Heart left ventricle (tissue), 16 donors: Measurements from ENCODE around the gene CATSPERD. TPM values are rescaled to one million over a fixed set of nuclear protein-coding genes. Genes with fewer than 3 reads are reported as not detected.

ENCODE experiments used
- ATAC-seq, 4 donors: fragments of 200-7000 bp; cut with Tn5 transposase; one replicate each; pipeline ENCODE4 v1.9.1; 2020 to 2022; ENCODE audit warnings: moderate library complexity in 4 of 4, mild to moderate bottlenecking in 3 of 4, moderate number of reproducible peaks in 1 of 4
- DNase-seq, 5 donors: peaks; one replicate each; pipeline ENCODE4 v3.0.0-alpha.2; 2020
- H3K27ac ChIP-seq, 12 donors: fragments of 200-600 bp; sonication (generic) in 4 of 12; one replicate each; pipeline versions ENCODE4 v1.5.0 to v1.8.0; 2016 to 2022; ENCODE audit warnings: mild to moderate bottlenecking in 2 of 12
- H3K27me3 ChIP-seq, 9 donors: fragments of 200-600 bp; sonication (generic) in 2 of 9; one replicate each; pipeline versions ENCODE4 v1.5.1 to v1.8.0; 2016 to 2022; ENCODE audit warnings: mild to moderate bottlenecking in 3 of 9
- H3K36me3 ChIP-seq, 9 donors: fragments of 200-600 bp; sonication (generic) in 2 of 9; one replicate each; pipeline versions ENCODE4 v1.5.0 to v1.8.0; 2018 to 2022; ENCODE audit warnings: mild to moderate bottlenecking in 2 of 9
- H3K4me1 ChIP-seq, 12 donors: fragments of 200-600 bp; sonication (generic) in 4 of 12; one replicate each; pipeline versions ENCODE4 v1.5.0 to v1.8.0; 2016 to 2022; ENCODE audit warnings: mild to moderate bottlenecking in 3 of 12
- H3K4me3 ChIP-seq, 12 donors: fragments of 200-600 bp; sonication (generic) in 4 of 12; one replicate each; pipeline versions ENCODE4 v1.5.0 to v1.8.0; 2017 to 2022; ENCODE audit warnings: mild to moderate bottlenecking in 9 of 12, moderate library complexity in 4 of 12
- H3K9me3 ChIP-seq, 12 donors: fragments of 200-600 bp; sonication (generic) in 4 of 12; one replicate each; pipeline versions ENCODE4 v1.5.0 to v1.8.0; 2016 to 2022; ENCODE audit warnings: mild to moderate bottlenecking in 1 of 12
- CTCF ChIP-seq, 12 donors: fragments of 200-600 bp; sonication (generic) in 4 of 12; IDR thresholded peaks; one replicate each; pipeline versions ENCODE4 v1.5.0 to v1.8.0; 2018 to 2022; ENCODE audit warnings: antibody characterized with exemption in 12 of 12, mild to moderate bottlenecking in 5 of 12
- POLR2A ChIP-seq, 2 donors: fragments of 450-650 bp; IDR thresholded peaks; one replicate each; pipeline ENCODE4 v1.6.1; 2017; ENCODE audit warnings: antibody characterized with exemption in 2 of 2, mild to moderate bottlenecking in 2 of 2, moderate library complexity in 2 of 2
- whole genome bisulfite sequencing, 4 donors: extraction: QIAGEN DNeasy Blood & Tissue Kit in 2 of 4; methylation state at CpG; one replicate each; pipeline versions ENCODE4 v1.1.5 to v1.1.7; 2013 to 2018; 5-methylcytosine and 5-hydroxymethylcytosine counted together
- intact Hi-C, 10 donors: fragments of 100-400 bp; cut with DNase I; formaldehyde crosslinking; loops; one replicate each; pipeline versions ENCODE4 v1.11.1 to v1.14.2; 2022
- polyA plus RNA-seq, 2 donors: library from polyadenylated mRNA; stranded (reverse); fragments of 200-250 nt; gene quantifications; one replicate each; pipeline ENCODE4 v1.2.3, GENCODE V29; 2013
- total RNA-seq, 9 donors: library from RNA; depleted of rRNA in 2 of 9; stranded (reverse); fragments of >200 nt in 2 of 9; fragmentation: NEBNext Ultra II Directional in 3 of 9; extraction: Animal tissue kit (Norgen Biotek cat#: 25700) in 3 of 9; gene quantifications; one replicate each; pipeline versions ENCODE4 v1.1.0 to v1.2.4, GENCODE V29; 2016 to 2023
- donor health status: ischemic (EF 13 %, LVEDD 7.1; RV severe dilation, severe dysfunction).
- donor health status: healthy with polysubstance abuse.
- donor health status: DM: no; HTN: yes; CAD: no.
- donor health status: DM: no; HTN: no; CAD: no.
- donor health status: ischemic (EF 25% LVEDD 6.9; RV normal size, moderate dysfunction).
- donor health status: ischemic (EF 25% LVEDD 5.7; RV mildly dilated, moderate dysfunction).
- donor health status: healthy.
- donor health status: DM: yes; HTN: yes; CAD: no.
- donor health status: ischemic (EF 35%, LVEDD 5.7; RV mildly dilated, moderate dysfunction).
- donor health status: nonischemic (EF 11% LVEDD 7.7; RV severe dilation, severe dysfunction).
- donor health status: DM: yes; HTN: yes; CAD: no.
- donor health status: PGD.
- donor health status: ischemic (EF 29% LVEDD 5.4; RV normal size, mild dysfunction).
- donor health status: nonischemic (EF 23%, LVEDD 6.1; RV moderate dilation, normal function).

Gene CATSPERD
- total and polyA plus RNA-seq, 11 donors, result not detected

- Histone ChIP-seq H3K4me3 (no peak overlapping the region), H3K27ac (no peak overlapping the region), H3K36me3 (no peaks in the 10 kb centered on the region), H3K27me3 (no peaks in the 10 kb centered on the region), H3K4me1 (peaks cover 0 to 9% (median 1%) of the 10 kb centered on the region in 12 donors), H3K9me3 (no peaks in the 10 kb centered on the region)
- no peak for TF ChIP-seq CTCF (IDR thresholded peaks at IDR 0.05)
- no peak for TF ChIP-seq POLR2A (IDR thresholded peaks at IDR 0.05)
- ATAC-seq (no peak), DNase-seq (no peak)
- intact Hi-C loops, result no loop called here
- WGBS, 4 donors, result 45 to 52% (median 48%) methylated on average over 25 to 30 of the region's 30 CpGs
Measured at GRCh38 chr19:5822181-5822844, 101.9 kb downstream of the CATSPERD start.

- WGBS, 4 donors, result 83 to 84% (median 83%) methylated on average over 25 to 30 of the region's 30 CpGs
- ATAC-seq (no peak), DNase-seq (no peak)
- Histone ChIP-seq H3K9me3 (no peaks in the 10 kb centered on the region), H3K4me1 (peaks cover 0 to 18% (median 3%) of the 10 kb centered on the region in 12 donors), H3K27me3 (peaks cover 0 to 9% (median 3%) of the 10 kb centered on the region in 9 donors), H3K4me3 (no peak overlapping the region), H3K36me3 (no peaks in the 10 kb centered on the region), H3K27ac (no peak overlapping the region)
- intact Hi-C loops, result no loop called here
- TF ChIP-seq POLR2A (IDR thresholded peaks at IDR 0.05) (no peak), CTCF (IDR thresholded peaks at IDR 0.05) (no peak)
Measured at GRCh38 chr19:5823579-5824281, 103.3 kb downstream of the CATSPERD start.

DNA sequence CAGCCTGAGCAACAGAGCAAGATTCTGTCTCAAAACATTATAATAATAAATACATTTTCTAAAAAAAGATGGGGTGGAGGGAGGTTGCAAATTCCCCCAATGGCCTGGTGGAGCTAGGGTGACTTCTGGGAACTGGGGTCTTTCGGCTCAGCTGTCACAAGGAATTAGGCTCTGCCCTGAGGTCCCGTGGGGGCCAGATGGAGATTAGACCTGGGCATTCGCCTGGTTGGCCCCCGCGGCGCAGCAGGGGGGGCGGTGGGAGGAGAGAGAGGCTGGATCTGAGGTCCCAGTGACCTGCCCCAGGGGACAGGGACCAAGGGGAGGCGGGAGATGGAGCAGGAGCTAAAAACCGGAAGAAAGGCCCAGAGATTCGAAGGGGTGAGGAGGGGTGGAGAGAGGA is 104.3 kb downstream of the CATSPERD start:
- Histone ChIP-seq H3K9me3 (no peaks in the 10 kb centered on the region), H3K27ac (no peak overlapping the region), H3K4me1 (peaks cover 0 to 28% (median 4%) of the 10 kb centered on the region in 12 donors), H3K27me3 (peaks cover 0 to 19% (median 7%) of the 10 kb centered on the region in 9 donors), H3K36me3 (no peaks in the 10 kb centered on the region), H3K4me3 (no peak overlapping the region)
- 71 to 83% (median 82%) methylated on average over 10 of the region's 10 CpGs for WGBS, 4 donors
- intact Hi-C loops, result loop anchor here in 8 of 10 donors (5.0 kb wide), 2 partner anchors 53 to 68 kb away; no protein-coding TSS in a partner anchor
- ATAC-seq (no peak), DNase-seq (no peak)
- TF ChIP-seq CTCF (IDR thresholded peaks at IDR 0.05) (no peak), POLR2A (IDR thresholded peaks at IDR 0.05) (no peak)

- 81 to 92% (median 91%) methylated on average over 5 to 21 of the region's 21 CpGs for WGBS, 4 donors
- Histone ChIP-seq H3K4me3 (no peak overlapping the region), H3K36me3 (no peaks in the 10 kb centered on the region), H3K4me1 (peaks cover 0 to 30% (median 4%) of the 10 kb centered on the region in 12 donors), H3K27me3 (peaks cover 0 to 24% (median 10%) of the 10 kb centered on the region in 9 donors), H3K9me3 (no peaks in the 10 kb centered on the region), H3K27ac (no peak overlapping the region)
- no peak for TF ChIP-seq POLR2A (IDR thresholded peaks at IDR 0.05)
- no peak for TF ChIP-seq CTCF (IDR thresholded peaks at IDR 0.05)
- ATAC-seq, result no peak
- DNase-seq, result no peak
- intact Hi-C loops, result loop anchor here in 8 of 10 donors (5.0 kb wide), 2 partner anchors 52 to 67 kb away; no protein-coding TSS in a partner anchor
Measured at GRCh38 chr19:5825178-5825577, 104.7 kb downstream of the CATSPERD start.
